Measurements from ENCODE around the gene DNASE1L2. TPM values are rescaled to one million over a fixed set of nuclear protein-coding genes. Genes with fewer than 3 reads are reported as not detected.

Gene DNASE1L2
- total and polyA plus RNA-seq, 2 of the 8 experiments (the other 6 are each of a cell fraction or from before 2014, with no cell fraction given): 0.35 to 0.97 TPM

GRCh38 chr16:2267913-2268666, 31.8 kb downstream of the DNASE1L2 start, which contains the start of gene RNPS1 (continued):
- no peak for TF ChIP-seq USF2 (IDR thresholded peaks at IDR 0.05; ENCODE audit: low read length)
- TF ChIP-seq CTCF (IDR thresholded peaks at IDR 0.05; ENCODE audit: control extremely low read depth in 1 of 3, insufficient read depth in 1 of 3, low read depth in 1 of 3, low read length in 3 of 3): no peak
- TF ChIP-seq TCF12 (IDR thresholded peaks at IDR 0.05; ENCODE audit: low read depth, low read length): no peak
- TF ChIP-seq EGR1 (IDR thresholded peaks at IDR 0.05; ENCODE audit: borderline replicate concordance, low read depth, low read length): no peak
- peak; percentile 86 for TF ChIP-seq E2F6 (IDR thresholded peaks at IDR 0.05)
- peak; percentile 52 for TF ChIP-seq NRF1 (IDR thresholded peaks at IDR 0.05; ENCODE audit: low read depth, low read length)
- no peak for TF ChIP-seq BCL11A (IDR thresholded peaks at IDR 0.05; ENCODE audit: low read depth in 2 of 2, low read length in 2 of 2)
- peak; percentile 55 for TF ChIP-seq ASH2L (IDR thresholded peaks at IDR 0.05; ENCODE audit: low read length)
- no peak for TF ChIP-seq RFX5 (IDR thresholded peaks at IDR 0.05; ENCODE audit: borderline replicate concordance, low read depth, low read length)
- peak; percentile 96 for TF ChIP-seq PHF8 (conservative IDR thresholded peaks at IDR 0.05; ENCODE audit: low read depth, low read length)
- TF ChIP-seq SIX5 (IDR thresholded peaks at IDR 0.05; ENCODE audit: low read depth, low read length): no peak
- no peak for TF ChIP-seq CEBPB (IDR thresholded peaks at IDR 0.05; ENCODE audit: low read depth, low read length)
- no peak for TF ChIP-seq SAP30 (IDR thresholded peaks at IDR 0.05; ENCODE audit: insufficient read depth, insufficient replicate concordance, low read length)
- TF ChIP-seq CBX8 (IDR thresholded peaks at IDR 0.05; ENCODE audit: borderline replicate concordance, low read depth, low read length): no peak
- no peak for TF ChIP-seq CTBP2 (IDR thresholded peaks at IDR 0.05; ENCODE audit: borderline replicate concordance, insufficient read depth, insufficient read length, low read length)
- TF ChIP-seq KDM4A (IDR thresholded peaks at IDR 0.05; ENCODE audit: low read depth, low read length, severe bottlenecking): peak; percentile 99
- 0 out of 2 replicates have a peak, but pooled peaks have one; percentile 5 for TF ChIP-seq YY1 (IDR thresholded peaks at IDR 0.05; ENCODE audit: low read depth, low read length)
- no peak for TF ChIP-seq GABPA (IDR thresholded peaks at IDR 0.05; ENCODE audit: borderline replicate concordance, insufficient read depth, low read length)
- TF ChIP-seq SRF (IDR thresholded peaks at IDR 0.05; ENCODE audit: low read depth, low read length): peak; percentile 85
- peak; percentile 54; the same call in 1 of the 2 replicates for TF ChIP-seq BRCA1 (IDR thresholded peaks at IDR 0.05; ENCODE audit: low read depth, low read length)

Data from H1 (cell line).